Adipocyte (in vitro differentiated cells): ENCODE measurements around the gene ST3GAL2.
"Not testable (repeated sequence)": the region's sequence is repeated elsewhere in the genome, so short reads cannot be mapped to it uniquely, and the experiment has no call there.

Experiments
- DNase-seq: peaks from one replicate; pipeline ENCODE4 v3.0.0-alpha.2; 2015; ENCODE audit warnings: low read depth
- H3K27me3 ChIP-seq: replicated peaks from 2 replicates; pipeline ENCODE4 v1.7.0; 2013; ENCODE audit warnings: mild to moderate bottlenecking, low read length, moderate library complexity; ENCODE audit not compliant: control insufficient read depth, insufficient read depth
- H3K36me3 ChIP-seq: 2 replicates; pipeline ENCODE4 v1.7.0; 2013; ENCODE audit warnings: low read length, mild to moderate bottlenecking, moderate library complexity; ENCODE audit not compliant: control insufficient read depth, insufficient read depth, severe bottlenecking
- H3K4me1 ChIP-seq: 2 replicates; pipeline ENCODE4 v1.7.0; 2013; ENCODE audit warnings: mild to moderate bottlenecking, low read length, moderate library complexity; ENCODE audit not compliant: control insufficient read depth, insufficient read depth
- H3K4me3 ChIP-seq: 2 replicates; pipeline ENCODE4 v1.7.0; 2013; ENCODE audit warnings: mild to moderate bottlenecking, low read length, moderate library complexity
- H3K9ac ChIP-seq: 2 replicates; pipeline ENCODE4 v1.7.0; 2013; ENCODE audit warnings: mild to moderate bottlenecking, low read length, moderate library complexity
- H3K9me3 ChIP-seq: 2 replicates; pipeline ENCODE4 v1.7.0; 2013; ENCODE audit warnings: mild to moderate bottlenecking, low read length, moderate library complexity; ENCODE audit not compliant: control insufficient read depth

Gene ST3GAL2

GRCh38 chr16:70465999-70466804 is 27.3 kb upstream of the ST3GAL2 start:
- Histone ChIP-seq H3K36me3 (peaks cover 8% of the 10 kb centered on the region), H3K9ac (no peak overlapping the region), H3K4me3 (no peak overlapping the region), H3K27me3 (no peaks in the 10 kb centered on the region), H3K4me1 (peaks cover under 1% of the 10 kb centered on the region), H3K9me3 (no peaks in the 10 kb centered on the region)
- DNase-seq: no peak

DNA sequence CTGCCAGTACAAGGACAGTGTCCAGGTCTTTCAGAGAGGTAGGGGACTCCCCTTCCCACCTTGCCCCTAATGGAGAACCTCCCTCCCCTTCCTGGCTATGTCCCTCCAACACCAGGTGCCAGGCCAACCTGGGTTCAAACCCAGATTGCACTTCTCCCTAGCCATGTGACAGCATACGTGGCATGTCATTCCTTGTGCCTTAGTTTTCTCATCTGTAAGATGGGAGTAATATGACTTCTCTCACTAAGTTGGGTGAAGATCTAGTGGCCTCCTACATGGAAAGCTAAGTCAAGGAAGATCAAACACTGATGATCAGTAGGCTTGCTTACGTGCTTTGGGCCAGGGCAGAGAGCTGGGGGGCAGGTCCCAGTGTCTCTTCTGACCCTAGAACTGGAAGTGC is 24.3 kb upstream of the ST3GAL2 start:
- Histone ChIP-seq H3K36me3 (peaks cover 8% of the 10 kb centered on the region), H3K9ac (no peak overlapping the region), H3K4me1 (peaks cover 6% of the 10 kb centered on the region), H3K27me3 (no peaks in the 10 kb centered on the region), H3K9me3 (no peaks in the 10 kb centered on the region), H3K4me3 (no peak overlapping the region)
- DNase-seq: no peak

- Histone ChIP-seq H3K36me3 (peaks cover 8% of the 10 kb centered on the region), H3K9ac (no peak overlapping the region), H3K27me3 (no peaks in the 10 kb centered on the region), H3K4me1 (peaks cover 6% of the 10 kb centered on the region), H3K9me3 (no peaks in the 10 kb centered on the region), H3K4me3 (no peak overlapping the region)
- DNase-seq: no peak
Observed at GRCh38 chr16:70460737-70461261, 21.9 kb upstream of the ST3GAL2 start.

GRCh38 chr16:70457446-70458166 is 18.7 kb upstream of the ST3GAL2 start:
- no peak for DNase-seq
- Histone ChIP-seq H3K9me3 (no peaks in the 10 kb centered on the region), H3K36me3 (no peaks in the 10 kb centered on the region), H3K9ac (no peak overlapping the region), H3K27me3 (no peaks in the 10 kb centered on the region), H3K4me3 (no peak overlapping the region), H3K4me1 (peaks cover 11% of the 10 kb centered on the region)

DNA sequence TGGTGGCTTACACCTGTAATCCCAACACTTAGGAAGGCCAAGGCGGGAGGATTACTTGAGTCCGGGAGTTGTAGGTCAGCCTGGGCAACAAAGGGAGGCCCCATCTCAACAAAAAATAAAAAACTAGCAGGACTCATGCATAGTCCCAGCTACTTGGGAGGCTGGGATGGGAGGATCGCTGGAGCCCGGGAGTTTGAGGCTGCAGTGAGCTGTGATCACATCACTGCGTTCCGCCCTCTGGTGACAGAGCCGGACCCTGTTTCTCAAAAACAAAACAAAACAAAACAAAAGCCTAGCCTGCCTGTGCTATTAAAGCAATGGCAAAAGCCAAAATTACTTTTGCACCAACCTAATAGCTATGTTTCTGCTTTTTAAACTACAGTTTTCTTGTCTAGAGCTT is 17.0 kb upstream of the ST3GAL2 start:
- no peak for DNase-seq
- Histone ChIP-seq H3K9me3 (no peaks in the 10 kb centered on the region), H3K27me3 (no peaks in the 10 kb centered on the region), H3K4me1 (peaks cover 8% of the 10 kb centered on the region), H3K9ac (no peak overlapping the region), H3K36me3 (no peaks in the 10 kb centered on the region), H3K4me3 (no peak overlapping the region)

DNA sequence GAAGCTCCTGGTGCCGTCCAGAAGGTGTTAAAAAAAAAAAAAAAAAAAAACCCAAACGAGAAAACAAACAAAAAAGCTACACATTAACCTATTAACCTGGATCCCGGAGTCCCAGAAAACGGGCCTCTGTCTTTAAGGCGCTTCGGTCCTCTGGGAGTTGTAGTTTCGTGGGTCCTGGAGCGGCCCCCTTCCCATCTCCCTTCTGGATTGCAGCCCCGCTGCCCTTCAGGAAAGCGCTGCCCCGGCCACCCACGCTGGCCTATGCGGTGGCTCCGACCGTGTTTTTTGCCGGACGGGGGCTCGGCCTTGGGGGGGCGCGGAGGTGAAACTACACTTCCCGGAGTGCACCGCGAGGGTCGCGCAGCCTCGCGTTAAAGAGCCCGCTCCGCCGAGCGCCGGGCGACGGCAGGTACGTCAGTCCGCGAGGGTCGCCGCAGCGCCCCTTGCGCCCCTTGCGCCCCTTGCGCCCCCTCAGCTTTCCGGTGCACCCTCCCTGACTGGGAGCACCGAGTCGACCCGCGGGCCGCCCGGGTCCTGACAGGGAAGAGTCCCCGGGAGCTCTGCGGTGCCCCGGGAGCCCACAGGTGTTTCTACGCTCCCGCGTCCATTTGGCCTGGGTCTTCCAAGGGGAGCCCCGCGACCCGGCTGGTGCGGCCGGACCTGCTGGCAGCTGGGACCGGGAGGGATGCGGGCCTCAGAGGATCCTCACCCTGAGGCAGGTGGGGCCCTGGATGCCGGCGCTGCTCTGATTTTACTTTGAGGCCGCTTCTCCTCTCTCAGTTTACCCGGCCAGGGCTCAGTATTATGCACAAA is 15.5 kb upstream of the ST3GAL2 start, which contains the start of gene FCSK:
Gene FCSK (plus strand): TSS at position 374 of the 813 bp plus-strand sequence. CDS start 8,596 bp downstream, outside the sequence.
- DNase-seq: peak; percentile 77
- Histone ChIP-seq H3K27me3 (no peaks in the 10 kb centered on the region), H3K4me3 (peak within 1 kb of the TSS; percentile 96), H3K9me3 (no peaks in the 10 kb centered on the region), H3K36me3 (no peaks in the 10 kb centered on the region), H3K4me1 (peaks cover 5% of the 10 kb centered on the region), H3K9ac (peak within 1 kb of the TSS; percentile 95)

DNA sequence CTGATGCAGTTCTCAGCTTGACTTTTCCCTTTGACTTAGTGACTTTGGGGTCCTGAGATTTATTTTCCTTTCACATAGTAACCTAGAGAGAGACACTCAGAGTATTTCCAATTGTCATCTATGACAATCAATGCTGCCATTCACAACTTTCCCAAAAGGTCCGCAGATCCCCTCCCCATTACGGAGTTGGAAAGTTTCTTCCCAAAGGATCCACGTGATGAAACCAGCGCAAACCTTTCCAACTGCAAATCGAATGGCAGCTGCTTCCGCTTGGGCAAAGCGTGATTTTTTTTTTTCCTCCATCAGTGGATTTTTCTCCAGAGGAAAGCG is 15.0 kb upstream of the ST3GAL2 start:
- Histone ChIP-seq H3K9ac (peak overlapping the region; percentile 95), H3K4me1 (peaks cover 5% of the 10 kb centered on the region), H3K36me3 (no peaks in the 10 kb centered on the region), H3K4me3 (peak overlapping the region; percentile 96), H3K27me3 (no peaks in the 10 kb centered on the region), H3K9me3 (no peaks in the 10 kb centered on the region)
- peak; percentile 71 for DNase-seq

DNA sequence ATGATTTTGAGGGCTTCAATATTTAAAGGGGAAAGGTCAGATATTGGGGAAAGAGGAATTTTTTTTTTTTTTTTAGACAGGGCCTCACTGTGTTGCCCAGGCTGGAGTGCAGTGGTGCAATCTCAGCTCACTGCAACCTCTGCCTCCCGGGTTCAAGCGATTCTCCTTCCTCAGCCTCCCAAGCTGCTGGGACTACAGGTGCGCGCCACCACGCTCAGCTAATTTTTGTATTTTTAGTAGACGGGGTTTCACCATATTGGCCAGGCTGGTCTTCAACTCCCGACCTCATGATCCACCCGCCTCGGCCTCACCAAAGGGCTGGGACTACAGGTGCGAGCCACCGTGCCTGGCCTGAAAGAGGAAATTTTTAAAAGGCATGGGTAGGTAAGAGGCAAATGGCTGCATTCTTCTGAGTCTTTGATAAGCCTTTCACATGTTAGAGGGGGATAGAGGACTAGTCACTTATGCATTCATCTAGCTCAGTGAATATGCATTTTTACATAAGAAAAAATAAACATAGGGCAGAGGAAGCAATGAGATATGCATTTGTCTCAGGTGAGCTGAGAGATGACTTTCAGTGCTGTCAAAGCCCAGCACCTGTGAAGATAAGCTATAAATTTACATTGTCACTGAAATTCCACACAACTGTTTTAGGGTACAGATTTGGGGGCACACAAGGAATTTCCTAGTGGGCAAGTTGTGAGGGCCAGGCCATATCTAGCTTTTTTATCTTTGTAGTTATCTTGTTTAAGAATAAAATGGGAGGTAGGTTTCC is 14.4 kb upstream of the ST3GAL2 start:
- Histone ChIP-seq H3K4me3 (peak overlapping the region; percentile 96), H3K27me3 (no peaks in the 10 kb centered on the region)

DNA sequence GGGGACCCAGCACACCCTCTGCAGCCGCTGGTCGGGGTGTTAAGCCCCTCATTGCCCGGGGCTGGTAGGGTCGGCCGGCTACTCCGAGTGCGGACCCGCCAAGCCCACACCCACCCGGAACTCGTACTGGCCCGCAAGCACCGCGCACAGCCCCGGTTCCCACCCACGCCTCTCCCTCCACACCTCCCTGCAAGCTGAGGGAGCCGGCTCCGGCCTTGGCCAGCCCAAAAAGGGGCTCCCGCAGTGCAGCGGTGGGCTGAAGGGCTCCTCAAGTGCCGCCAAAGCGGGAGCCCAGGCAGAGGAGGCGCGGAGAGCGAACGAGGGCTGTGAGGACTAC is 12.1 kb upstream of the ST3GAL2 start:
- H3K36me3 ChIP-seq, H3K9me3 ChIP-seq, H3K27me3 ChIP-seq, H3K9ac ChIP-seq, DNase-seq, H3K4me1 ChIP-seq, H3K4me3 ChIP-seq: not testable (repeated sequence)

More for the DNA sequence above, 14.4 kb upstream of the ST3GAL2 start:
- Histone ChIP-seq H3K9me3 (no peaks in the 10 kb centered on the region), H3K9ac (peak overlapping the region; percentile 95), H3K4me1 (peaks cover 5% of the 10 kb centered on the region), H3K36me3 (no peaks in the 10 kb centered on the region)
- no peak for DNase-seq

DNA sequence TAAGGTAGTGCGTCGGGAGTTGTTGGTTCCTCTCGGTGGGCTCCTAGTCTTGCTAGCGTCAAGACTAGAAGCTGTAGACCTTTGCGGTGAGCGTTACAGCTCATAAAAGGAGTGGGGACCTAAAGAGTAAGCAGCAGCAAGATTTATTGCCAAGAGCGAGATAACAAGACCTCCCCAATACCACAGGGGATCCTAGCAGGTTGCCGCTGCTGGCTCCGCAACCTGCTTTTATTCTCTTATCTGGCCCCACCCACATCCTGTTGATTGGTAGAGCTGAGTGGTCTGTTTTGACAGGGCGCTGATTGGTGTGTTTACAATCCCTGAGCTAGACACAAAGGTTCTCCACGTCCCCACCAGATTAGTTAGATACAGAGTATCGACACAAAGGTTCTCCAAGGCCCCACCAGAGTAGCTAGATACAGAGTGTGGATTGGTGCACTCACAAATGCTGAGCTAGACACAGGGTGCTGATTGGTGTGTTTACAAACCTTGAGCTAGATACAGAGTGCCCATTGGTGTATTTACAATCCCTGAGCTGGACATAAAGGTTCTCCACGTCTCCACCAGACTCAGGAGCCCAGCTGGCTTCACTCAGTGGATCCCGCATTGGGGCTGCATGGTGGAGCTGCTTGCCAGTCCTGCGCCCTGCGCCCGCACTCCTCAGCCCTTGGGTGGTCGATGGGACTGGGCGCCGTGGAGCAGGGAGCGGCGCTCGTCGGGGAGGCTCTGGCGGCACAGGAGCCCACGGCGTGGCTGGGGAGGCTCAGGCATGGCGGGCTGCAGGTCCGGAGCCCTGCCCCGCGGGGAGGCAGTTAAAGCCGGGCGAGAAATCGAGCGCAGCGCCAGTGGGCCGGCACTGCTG is 11.5 kb upstream of the ST3GAL2 start:
- H3K9ac ChIP-seq, DNase-seq, H3K27me3 ChIP-seq, H3K9me3 ChIP-seq, H3K36me3 ChIP-seq, H3K4me3 ChIP-seq, H3K4me1 ChIP-seq: not testable (repeated sequence)
